GM12801 (cell line): Measurements from ENCODE around the gene LRP8.

Experiments used
- CTCF ChIP-seq: IDR thresholded peaks from one replicate; pipeline ENCODE4 v1.5.1; 2011; ENCODE audit warnings: control low read depth; ENCODE audit not compliant: insufficient read length; ENCODE audit errors: extremely low read depth

LRP8 gene

DNA sequence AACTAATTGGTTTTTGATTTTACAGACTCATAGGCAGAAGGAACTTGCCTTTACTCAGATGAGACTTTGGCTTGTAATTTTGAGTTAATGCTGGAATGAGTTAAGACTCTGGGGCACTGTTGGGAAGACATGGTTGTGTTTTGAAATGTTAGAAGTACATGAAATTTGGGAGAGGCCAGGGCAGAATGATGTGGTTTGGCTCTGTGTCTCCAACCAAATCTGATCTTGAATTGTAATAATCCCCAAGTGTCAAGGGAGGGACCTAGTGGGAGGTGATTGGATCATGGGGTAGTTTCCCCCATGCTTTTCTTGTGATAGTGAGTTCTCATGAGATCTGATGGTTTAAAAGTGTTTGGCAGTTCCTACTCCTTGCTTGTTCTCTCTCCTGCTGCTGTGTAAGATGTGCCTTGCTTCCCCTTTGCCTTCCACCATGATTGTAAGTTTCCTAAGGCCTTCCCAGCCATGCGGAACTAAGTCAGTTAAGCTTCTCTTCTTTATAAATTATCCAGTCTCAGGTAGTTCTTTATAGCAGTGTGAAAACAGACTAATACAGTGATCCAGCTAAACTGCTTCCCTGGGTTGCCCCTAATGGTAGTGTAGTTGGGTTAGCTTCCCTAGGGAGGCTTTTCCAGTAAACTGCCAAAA lies 121.0 kb downstream of the LRP8 start:
- TF ChIP-seq CTCF, result no peak

GRCh38 chr1:53203466-53203865 lies 124.4 kb downstream of the LRP8 start:
- no peak for TF ChIP-seq CTCF

DNA sequence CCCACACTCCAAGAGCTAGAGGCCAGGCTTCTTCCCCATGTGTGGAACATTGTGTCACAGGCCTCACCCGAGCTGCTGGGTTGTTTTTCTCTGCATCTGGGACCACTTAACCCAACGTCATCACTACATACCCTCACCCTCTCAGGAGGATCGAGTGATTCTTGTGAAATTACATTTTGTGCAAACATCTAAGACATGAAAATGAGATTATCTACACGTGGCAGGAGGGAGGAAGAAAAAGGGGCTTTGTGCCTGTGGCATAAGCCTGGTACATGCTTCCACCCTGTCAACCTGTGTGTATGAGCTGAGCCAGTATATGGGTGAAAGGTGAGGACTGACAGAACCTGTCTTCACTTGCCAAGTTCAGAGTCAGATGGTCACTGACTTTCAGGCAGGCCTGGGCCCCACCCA lies 129.6 kb downstream of the LRP8 start:
- no peak for TF ChIP-seq CTCF

- no peak for TF ChIP-seq CTCF
Measured at GRCh38 chr1:53197291-53198200, 130.3 kb downstream of the LRP8 start.

GRCh38 chr1:53196485-53197290 lies 131.2 kb downstream of the LRP8 start, which contains the start of gene CPT2:
TSS of gene CPT2 (plus strand) at chr1:53196824. CDS start at chr1:53196944, 120 bp downstream.
- TF ChIP-seq CTCF, result no peak

DNA sequence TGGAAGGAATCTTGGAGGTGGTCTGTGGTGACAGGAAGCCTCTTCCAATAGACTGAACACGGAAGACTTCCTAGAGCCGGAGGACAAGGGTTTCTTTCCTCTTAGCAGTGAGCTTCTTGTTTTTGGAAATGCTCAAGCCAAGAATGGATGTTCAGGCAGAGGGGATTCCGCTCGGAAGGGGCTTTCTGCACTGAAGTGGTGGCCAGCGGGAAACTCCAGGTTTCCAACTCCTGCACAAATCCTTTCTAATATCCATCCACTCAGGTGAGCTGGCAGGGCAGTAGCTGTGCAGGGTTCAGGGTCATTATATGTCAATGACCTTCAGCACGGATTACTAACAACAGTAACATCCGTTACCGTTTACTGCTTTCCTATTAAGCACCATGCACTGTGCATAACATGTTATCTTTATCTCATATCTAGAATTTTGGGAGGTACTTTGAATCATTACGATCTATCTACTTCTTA lies 131.8 kb downstream of the LRP8 start:
- TF ChIP-seq CTCF, result no peak
